Activated CD8-positive, alpha-beta T cell treated with anti-CD3 and anti-CD28 coated beads for 36 hours (primary cell): ENCODE data around the gene CGNL1. TPM values are rescaled to one million over a fixed set of nuclear protein-coding genes. Genes with fewer than 3 reads are reported as not detected.
A peak's percentile ranks its signal among the peaks of the same experiment; 100 is the strongest.

ENCODE experiments used
- ATAC-seq: fragments of 200-7000 bp; cut with Tn5 transposase; one replicate; pipeline ENCODE4 v1.10.0; 2021; ENCODE audit warnings: mild to moderate bottlenecking, moderate library complexity
- CTCF ChIA-PET: fragments of 350-600 bp; sonication (Branson Sonifier 250); formaldehyde crosslinking; loops from one replicate; lab custom pipeline; 2021; ENCODE audit warnings: antibody characterized with exemption; lab: Charles Lee
- POLR2A ChIA-PET: fragments of 350-600 bp; sonication (Branson Sonifier 250); formaldehyde crosslinking; loops from one replicate; lab custom pipeline; 2021; ENCODE audit warnings: antibody characterized with exemption; lab: Charles Lee
- DNase-seq: peaks from one replicate; pipeline ENCODE4 v3.0.0-alpha.2; 2020
- H3K27ac Mint-ChIP-seq: one replicate; pipeline ENCODE4 v1.8.0; 2021; ENCODE audit warnings: mild to moderate bottlenecking, mixed read lengths
- H3K27me3 Mint-ChIP-seq: one replicate; pipeline ENCODE4 v1.8.0; 2021; ENCODE audit warnings: mixed read lengths
- H3K36me3 Mint-ChIP-seq: one replicate; pipeline ENCODE4 v1.8.0; 2021; ENCODE audit warnings: low read depth, mixed read lengths
- H3K4me1 Mint-ChIP-seq: one replicate; pipeline ENCODE4 v1.8.0; 2021; ENCODE audit warnings: low read depth, mixed read lengths
- H3K4me3 Mint-ChIP-seq: one replicate; pipeline ENCODE4 v1.8.0; 2021; ENCODE audit warnings: mild to moderate bottlenecking, moderate library complexity, mixed read lengths
- H3K9me3 Mint-ChIP-seq: one replicate; pipeline ENCODE4 v1.8.0; 2021; ENCODE audit warnings: mixed read lengths
- intact Hi-C: fragments of 100-400 bp; cut with micrococcal nuclease; formaldehyde crosslinking; loops from one replicate; pipeline ENCODE4 v1.10.0; 2022
- total RNA-seq, 2 experiments: library from RNA; stranded (reverse); gene quantifications; one replicate each; pipeline ENCODE4 v1.2.3, GENCODE V29; 2021
- TF ChIP-seq, protein P1 (sequence below): fragments of 200-600 bp; IDR thresholded peaks from one replicate; pipeline ENCODE4 v1.8.0; 2022; ENCODE audit warnings: antibody characterized with exemption, mild to moderate bottlenecking

Gene CGNL1
- total RNA-seq, 2 experiments from 2014 or later = not detected

DNA sequence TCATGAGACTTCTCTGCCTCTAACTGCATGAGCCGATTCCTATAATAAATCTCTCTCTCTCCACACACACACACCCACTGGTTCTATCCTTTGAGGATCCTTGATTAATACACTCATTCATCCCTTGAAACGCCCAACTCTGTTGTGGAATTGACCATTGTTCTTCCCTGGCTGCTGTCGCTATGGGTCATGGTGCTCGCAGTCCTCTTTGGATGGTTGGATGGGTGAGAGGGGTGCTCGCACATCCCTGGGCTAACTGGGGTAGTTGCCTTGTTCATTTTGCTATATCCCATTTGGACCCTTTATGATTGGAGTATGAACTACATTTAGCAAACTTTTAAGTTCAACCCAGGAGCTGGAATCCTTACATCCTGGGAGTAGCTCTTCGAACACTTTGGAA, 181.5 kb downstream of the CGNL1 start:
- peaks cover 15% of the 10 kb centered on the region for H3K27me3 Mint-ChIP-seq
- H3K4me1 Mint-ChIP-seq = peaks cover 20% of the 10 kb centered on the region
- no peak for DNase-seq
- ATAC-seq = no peak
- CTCF ChIA-PET = interaction anchor here (3.5 kb wide), 1 partner anchor 303 kb away, joined by 28 read pairs; no protein-coding TSS in a partner anchor
- H3K27ac Mint-ChIP-seq = no peak overlapping the region
- POLR2A ChIA-PET = interaction anchor here (1.1 kb wide), 1 partner anchor 11 kb away, joined by 3 read pairs; no protein-coding TSS in a partner anchor
- peaks cover 3% of the 10 kb centered on the region for H3K9me3 Mint-ChIP-seq
- H3K4me3 Mint-ChIP-seq = no peak overlapping the region
- TF ChIP-seq, protein P1, sequence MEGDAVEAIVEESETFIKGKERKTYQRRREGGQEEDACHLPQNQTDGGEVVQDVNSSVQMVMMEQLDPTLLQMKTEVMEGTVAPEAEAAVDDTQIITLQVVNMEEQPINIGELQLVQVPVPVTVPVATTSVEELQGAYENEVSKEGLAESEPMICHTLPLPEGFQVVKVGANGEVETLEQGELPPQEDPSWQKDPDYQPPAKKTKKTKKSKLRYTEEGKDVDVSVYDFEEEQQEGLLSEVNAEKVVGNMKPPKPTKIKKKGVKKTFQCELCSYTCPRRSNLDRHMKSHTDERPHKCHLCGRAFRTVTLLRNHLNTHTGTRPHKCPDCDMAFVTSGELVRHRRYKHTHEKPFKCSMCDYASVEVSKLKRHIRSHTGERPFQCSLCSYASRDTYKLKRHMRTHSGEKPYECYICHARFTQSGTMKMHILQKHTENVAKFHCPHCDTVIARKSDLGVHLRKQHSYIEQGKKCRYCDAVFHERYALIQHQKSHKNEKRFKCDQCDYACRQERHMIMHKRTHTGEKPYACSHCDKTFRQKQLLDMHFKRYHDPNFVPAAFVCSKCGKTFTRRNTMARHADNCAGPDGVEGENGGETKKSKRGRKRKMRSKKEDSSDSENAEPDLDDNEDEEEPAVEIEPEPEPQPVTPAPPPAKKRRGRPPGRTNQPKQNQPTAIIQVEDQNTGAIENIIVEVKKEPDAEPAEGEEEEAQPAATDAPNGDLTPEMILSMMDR = no peak
- H3K36me3 Mint-ChIP-seq = no peaks in the 10 kb centered on the region
- intact Hi-C loops = no loop called here

DNA sequence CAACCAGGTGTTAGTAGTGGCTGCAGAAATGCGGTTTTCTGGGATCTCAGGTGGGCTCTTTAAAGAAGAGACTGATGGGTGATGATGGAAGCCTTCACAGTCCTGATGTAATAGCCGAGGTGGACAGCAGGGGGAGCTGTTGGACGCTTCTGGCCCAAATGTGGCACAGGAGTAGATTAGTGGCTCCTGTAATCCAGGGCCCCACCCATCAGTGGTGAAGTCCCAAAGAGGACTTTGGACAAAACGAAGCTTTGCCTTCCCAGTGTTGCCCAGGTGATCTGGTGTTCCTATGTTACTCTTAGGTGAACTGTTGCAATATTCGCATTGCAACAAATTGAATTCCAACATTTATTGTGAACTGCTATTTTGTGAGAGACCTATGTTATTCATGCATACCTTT, 183.6 kb downstream of the CGNL1 start:
- ATAC-seq (peak; percentile 55), DNase-seq (peak; percentile 81)
- intact Hi-C loops = loop anchor here (2.0 to 5.0 kb wide), 2 partner anchors 82 to 301 kb away; no protein-coding TSS in a partner anchor
- TF ChIP-seq, protein P1 = peak; percentile 87
- ChIA-PET POLR2A (no interaction called here), CTCF (interaction anchor here (0.6 to 3.5 kb wide), 30 partner anchors 8 to 511 kb away, joined by 3 to 28 read pairs (median 4); partner anchors contain the start of gene POLR2M)
- H3K9me3 Mint-ChIP-seq = peaks cover 3% of the 10 kb centered on the region
- H3K4me3 Mint-ChIP-seq = no peak overlapping the region
- peaks cover 15% of the 10 kb centered on the region for H3K27me3 Mint-ChIP-seq
- H3K27ac Mint-ChIP-seq = no peak overlapping the region
- no peaks in the 10 kb centered on the region for H3K36me3 Mint-ChIP-seq
- peaks cover 31% of the 10 kb centered on the region for H3K4me1 Mint-ChIP-seq

DNA sequence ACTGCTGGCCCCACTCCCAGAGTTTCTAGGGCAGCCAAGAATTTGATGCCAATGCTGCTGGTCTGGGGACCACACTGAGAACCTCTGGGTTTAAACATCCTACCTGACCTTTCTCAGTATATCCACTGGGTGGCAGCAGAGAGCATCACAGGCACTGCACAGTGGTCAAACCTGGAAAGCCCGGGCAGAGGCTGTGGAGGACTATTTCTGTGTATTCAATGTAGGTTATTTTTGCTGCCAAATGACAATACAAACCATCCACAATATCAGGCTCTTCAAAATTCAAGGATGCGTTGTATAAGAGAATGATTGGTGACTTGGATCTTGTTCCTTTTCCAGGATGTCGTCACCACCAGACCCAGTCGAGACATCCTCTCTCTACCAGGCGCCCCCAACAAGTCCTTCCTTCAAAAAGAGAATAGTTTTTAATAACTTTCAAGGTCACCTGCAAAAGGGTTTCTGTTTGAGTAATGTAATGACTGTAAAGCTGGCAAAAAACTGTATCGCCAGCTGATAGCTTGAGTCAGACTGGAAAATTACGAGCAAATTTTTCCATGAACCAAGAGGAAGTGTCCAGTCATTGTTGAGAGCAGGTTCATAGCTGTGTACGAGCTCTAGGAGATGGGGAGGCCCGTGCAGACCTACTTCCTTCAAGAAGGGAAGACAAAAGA, 184.9 kb downstream of the CGNL1 start:
- Mint-ChIP-seq H3K4me1 (peaks cover 38% of the 10 kb centered on the region), H3K36me3 (no peaks in the 10 kb centered on the region), H3K27ac (peak overlapping the region; percentile 71), H3K27me3 (peaks cover 21% of the 10 kb centered on the region), H3K9me3 (peaks cover 3% of the 10 kb centered on the region), H3K4me3 (no peak overlapping the region)
- POLR2A ChIA-PET = no interaction called here
- TF ChIP-seq, protein P1 = peak; percentile 89
- intact Hi-C loops = loop anchor here (2.0 to 5.0 kb wide), 2 partner anchors 81 to 300 kb away; no protein-coding TSS in a partner anchor
- CTCF ChIA-PET = interaction anchor here (0.7 to 3.5 kb wide), 23 partner anchors 13 to 510 kb away, joined by 3 to 28 read pairs (median 4); partner anchors contain the start of gene POLR2M
- DNase-seq = peak; percentile 71
- ATAC-seq = peak; percentile 82

DNA sequence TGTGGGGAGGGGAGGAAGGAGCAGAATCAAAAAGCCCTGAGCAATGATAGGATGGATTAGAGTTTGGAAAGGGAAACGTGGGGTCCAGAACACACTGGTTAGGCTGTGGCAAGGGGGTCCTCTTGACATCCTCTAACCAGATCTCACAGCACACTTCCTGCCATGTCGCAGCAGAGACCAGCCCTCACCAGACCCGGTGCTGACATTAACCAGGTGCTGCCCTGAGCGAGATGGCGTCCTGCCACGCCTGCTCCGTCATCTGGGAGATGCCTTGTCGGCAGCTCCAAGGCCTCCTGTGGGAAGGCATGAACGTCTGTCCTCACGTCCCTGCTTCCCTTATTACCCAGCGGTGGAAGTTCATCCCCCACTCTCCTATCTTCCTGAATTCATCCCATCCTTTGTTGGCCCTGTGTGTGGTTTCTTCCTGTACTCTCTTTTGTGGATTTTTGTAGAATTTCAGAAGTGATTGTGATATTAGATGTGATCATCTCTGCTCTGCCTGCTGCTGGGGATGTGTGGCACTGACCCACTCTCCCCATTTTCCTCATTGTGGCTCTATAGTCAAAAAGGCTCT, 186.0 kb downstream of the CGNL1 start:
- ChIA-PET POLR2A (interaction anchor here (0.6 kb wide), 1 partner anchor 340 kb away, joined by 3 read pairs; no protein-coding TSS in a partner anchor), CTCF (interaction anchor here (1.1 to 2.0 kb wide), 2 partner anchors 77 to 298 kb away, joined by 6 to 10 read pairs; no protein-coding TSS in a partner anchor)
- H3K4me1 Mint-ChIP-seq = peaks cover 38% of the 10 kb centered on the region
- peaks cover 3% of the 10 kb centered on the region for H3K9me3 Mint-ChIP-seq
- no peak overlapping the region for H3K4me3 Mint-ChIP-seq
- H3K27me3 Mint-ChIP-seq = peaks cover 28% of the 10 kb centered on the region
- H3K36me3 Mint-ChIP-seq = no peaks in the 10 kb centered on the region
- intact Hi-C loops = loop anchor here (5.0 kb wide), 1 partner anchor 80 kb away; no protein-coding TSS in a partner anchor
- H3K27ac Mint-ChIP-seq = peak overlapping the region; percentile 67
- ATAC-seq = no peak
- TF ChIP-seq, protein P1 = no peak
- DNase-seq = peak; percentile 18
